ENCODE measurements around the gene TRMT1. TPM values are rescaled to one million over a fixed set of nuclear protein-coding genes. Genes with fewer than 3 reads are reported as not detected.
A peak's percentile ranks its signal among the peaks of the same experiment; 100 is the strongest.

TRMT1 gene
- total RNA-seq, 2 experiments from 2014 or later = 114 TPM

DNA sequence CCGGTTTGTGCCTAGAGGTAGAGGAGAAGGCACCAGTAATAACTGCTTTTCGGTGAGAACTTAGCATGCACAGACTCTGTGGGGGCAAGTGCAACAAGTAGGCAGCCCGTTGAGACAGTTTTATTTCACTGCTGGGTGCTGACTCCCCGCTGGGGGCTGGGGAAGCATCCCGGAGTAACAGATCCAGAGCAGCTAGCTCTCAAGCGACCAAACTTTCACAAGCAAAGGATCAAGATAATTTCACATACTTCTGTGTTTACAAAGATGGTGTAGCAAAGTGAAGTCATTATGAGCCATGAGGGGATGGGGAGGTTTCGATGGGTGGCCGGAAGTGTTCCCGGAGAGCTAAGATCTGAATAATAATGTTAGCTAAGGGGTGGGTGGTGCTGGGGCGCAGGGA is 4.3 kb upstream of the TRMT1 start:
- Mint-ChIP-seq H3K4me1 (peaks cover 42% of the 10 kb centered on the region), H3K9me3 (no peaks in the 10 kb centered on the region), H3K27me3 (no peaks in the 10 kb centered on the region), H3K27ac (peak overlapping the region; percentile 38), H3K4me3 (peak overlapping the region; percentile 43), H3K36me3 (peaks cover 11% of the 10 kb centered on the region)
- no peak for DNase-seq

DNA sequence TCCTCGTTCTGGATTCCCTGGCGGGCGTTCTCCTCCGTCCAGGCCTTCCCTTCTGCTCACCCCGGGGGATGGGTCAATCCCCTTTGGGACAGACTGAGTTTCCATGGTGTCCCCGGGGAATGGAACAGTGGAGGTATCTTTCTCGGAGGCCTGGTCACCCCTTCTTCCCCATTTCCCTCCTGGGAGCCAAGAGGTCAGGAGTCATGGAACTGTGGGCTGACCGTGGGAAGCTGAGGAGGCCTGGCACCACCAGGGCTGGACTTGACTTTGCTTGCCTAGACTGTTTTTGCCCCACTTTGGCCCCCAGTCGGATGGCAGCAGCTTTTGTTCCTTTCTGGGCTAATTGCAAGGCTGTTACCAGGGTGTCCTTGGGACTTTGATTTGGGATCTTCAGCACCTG is 3.5 kb upstream of the TRMT1 start:
- no peak overlapping the region for H3K4me3 Mint-ChIP-seq
- no peak overlapping the region for H3K27ac Mint-ChIP-seq
- no peaks in the 10 kb centered on the region for H3K27me3 Mint-ChIP-seq
- no peak for DNase-seq
- peaks cover 49% of the 10 kb centered on the region for H3K4me1 Mint-ChIP-seq
- H3K9me3 Mint-ChIP-seq = no peaks in the 10 kb centered on the region
- peaks cover 16% of the 10 kb centered on the region for H3K36me3 Mint-ChIP-seq

DNA sequence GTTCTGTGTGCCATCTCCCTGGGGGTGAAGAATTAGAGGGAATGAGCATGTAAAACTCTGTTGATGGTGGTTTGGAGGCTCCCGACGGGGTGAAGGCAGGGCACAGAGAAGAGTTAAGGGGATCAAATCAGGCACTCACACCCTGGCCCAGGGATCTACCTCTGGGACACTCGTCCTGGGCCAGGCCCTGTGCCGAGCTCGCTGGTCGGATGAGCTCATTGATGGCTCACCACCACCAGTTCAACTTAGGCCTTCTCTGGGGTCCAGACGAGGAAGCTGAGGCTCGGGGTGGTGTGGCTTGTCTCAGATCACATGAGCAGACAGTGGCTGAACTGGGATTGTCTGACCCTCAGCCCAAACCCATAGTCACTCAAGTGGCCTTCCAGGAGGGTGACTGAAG is 3.1 kb upstream of the TRMT1 start:
- Mint-ChIP-seq H3K36me3 (peaks cover 16% of the 10 kb centered on the region), H3K27me3 (no peaks in the 10 kb centered on the region), H3K4me1 (peaks cover 50% of the 10 kb centered on the region), H3K4me3 (peak overlapping the region; percentile 84), H3K9me3 (no peaks in the 10 kb centered on the region), H3K27ac (peak overlapping the region; percentile 84)
- no peak for DNase-seq

DNA sequence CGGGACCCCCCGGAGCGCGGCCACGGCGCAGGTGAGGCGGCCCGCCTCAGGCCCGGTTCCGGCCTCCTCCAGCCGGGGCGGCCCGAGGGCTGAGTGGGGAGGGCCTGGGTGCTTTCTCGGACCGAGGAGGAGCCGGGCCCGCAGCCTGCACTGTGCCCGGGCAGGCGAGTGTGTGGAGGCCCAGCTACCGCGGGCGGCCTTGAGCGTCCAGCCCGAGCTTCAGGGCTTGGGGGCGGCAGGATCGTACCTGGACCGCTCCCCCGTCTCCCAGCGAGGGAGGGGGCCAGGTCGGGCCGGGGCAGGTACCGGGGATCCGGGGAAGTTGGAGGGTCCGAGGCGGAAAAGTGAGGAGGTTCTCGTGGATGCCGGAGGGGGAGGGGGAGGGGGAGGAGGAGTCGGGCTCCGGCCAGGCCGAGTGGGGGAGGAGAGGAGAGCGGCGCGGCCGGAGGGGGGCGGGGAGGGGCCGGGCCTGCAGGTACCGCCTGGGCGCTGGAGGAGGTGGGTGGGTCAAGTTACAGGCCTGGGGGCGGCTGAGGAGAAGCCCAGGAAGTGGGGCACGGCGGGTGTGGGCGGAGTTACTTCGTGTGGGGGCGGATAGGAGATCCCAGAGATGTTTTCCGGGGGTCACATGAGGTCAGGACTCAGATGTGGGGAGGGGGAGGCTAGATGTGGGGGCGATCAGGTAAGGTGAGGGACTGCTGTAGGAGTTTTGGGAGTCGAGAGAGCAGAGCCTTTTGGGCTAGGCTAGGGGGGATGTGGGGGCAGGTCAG is 2.1 kb upstream of the TRMT1 start:
- Mint-ChIP-seq H3K9me3 (no peaks in the 10 kb centered on the region), H3K4me1 (peaks cover 51% of the 10 kb centered on the region), H3K4me3 (peak overlapping the region; percentile 84), H3K27ac (peak overlapping the region; percentile 84), H3K27me3 (no peaks in the 10 kb centered on the region), H3K36me3 (peaks cover 18% of the 10 kb centered on the region)
- DNase-seq = peak; percentile 45

DNA sequence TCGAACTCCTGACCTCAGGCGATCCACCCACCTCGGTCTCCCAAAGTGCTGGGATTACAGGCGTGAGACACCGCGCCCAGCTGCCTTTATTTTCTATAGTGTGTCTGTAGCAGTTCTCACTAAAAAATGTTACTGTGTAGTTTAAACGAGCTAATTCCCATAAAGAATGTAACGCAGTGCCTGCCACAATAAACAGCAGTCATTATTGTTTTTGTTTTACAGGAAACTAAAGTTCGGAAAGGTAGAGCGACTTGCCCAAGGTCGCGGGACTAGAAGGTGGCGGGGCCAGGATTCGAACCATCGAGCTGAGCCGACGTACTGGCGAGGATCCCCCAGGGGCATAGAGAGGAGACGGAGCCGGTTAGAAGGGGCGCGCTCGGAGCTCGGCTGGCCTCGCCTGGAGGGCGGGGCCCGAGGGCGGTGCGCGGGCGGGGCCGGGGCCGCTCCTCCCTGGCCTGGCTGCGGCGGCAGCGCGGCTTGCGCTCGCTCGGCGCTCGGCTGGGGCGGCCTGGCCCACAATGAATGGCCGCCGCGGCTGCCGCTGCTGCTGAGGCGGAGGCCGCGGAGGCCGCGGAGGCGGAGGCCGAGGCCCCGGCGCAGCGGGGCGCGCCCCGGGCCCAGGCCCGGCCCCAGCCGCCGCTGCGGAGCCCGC is 1.4 kb upstream of the TRMT1 start, which contains the start of gene NACC1:
TSS of gene NACC1 (plus strand) at position 493 of the 652 bp plus-strand sequence. CDS start 16,944 bp downstream, outside the sequence.
- peaks cover 18% of the 10 kb centered on the region for H3K36me3 Mint-ChIP-seq
- peak; percentile 97 for DNase-seq
- no peaks in the 10 kb centered on the region for H3K9me3 Mint-ChIP-seq
- H3K27me3 Mint-ChIP-seq = no peaks in the 10 kb centered on the region
- peaks cover 48% of the 10 kb centered on the region for H3K4me1 Mint-ChIP-seq
- H3K27ac Mint-ChIP-seq = peak within 1 kb of the TSS; percentile 96
- peak within 1 kb of the TSS; percentile 97 for H3K4me3 Mint-ChIP-seq

DNA sequence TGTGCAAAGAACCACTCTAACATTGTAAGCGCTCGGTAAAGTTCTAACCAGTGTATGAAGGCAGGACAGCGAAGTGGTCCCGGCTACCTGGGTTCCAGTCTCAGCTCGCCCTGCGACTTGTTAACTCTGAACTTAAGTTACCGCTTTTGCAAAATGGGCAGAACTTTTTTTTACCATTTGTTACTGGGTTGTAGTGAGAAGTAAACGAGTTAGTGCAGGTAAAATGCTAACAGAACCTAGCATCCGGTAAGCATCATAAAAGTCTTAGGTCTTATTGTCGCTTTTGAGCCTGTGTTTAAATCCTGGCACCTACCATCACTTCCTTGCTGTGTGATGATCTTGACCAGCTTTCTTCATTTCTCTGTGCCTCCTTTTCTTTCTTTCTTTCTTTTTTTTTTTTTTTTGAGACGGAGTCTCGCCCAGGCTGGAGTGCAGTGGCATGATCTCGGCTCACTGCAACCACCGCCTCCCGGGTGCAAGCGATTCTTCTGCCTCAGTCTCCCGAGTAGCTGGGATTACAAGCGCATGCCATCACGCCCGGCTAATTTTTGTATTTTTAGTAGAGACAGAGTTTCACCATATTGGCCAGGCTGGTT is 734 bp upstream of the TRMT1 start:
- Mint-ChIP-seq H3K36me3 (peaks cover 19% of the 10 kb centered on the region), H3K9me3 (no peaks in the 10 kb centered on the region), H3K4me3 (peak overlapping the region; percentile 97), H3K27me3 (no peaks in the 10 kb centered on the region), H3K27ac (peak overlapping the region; percentile 96), H3K4me1 (peaks cover 42% of the 10 kb centered on the region)
- no peak for DNase-seq

DNA sequence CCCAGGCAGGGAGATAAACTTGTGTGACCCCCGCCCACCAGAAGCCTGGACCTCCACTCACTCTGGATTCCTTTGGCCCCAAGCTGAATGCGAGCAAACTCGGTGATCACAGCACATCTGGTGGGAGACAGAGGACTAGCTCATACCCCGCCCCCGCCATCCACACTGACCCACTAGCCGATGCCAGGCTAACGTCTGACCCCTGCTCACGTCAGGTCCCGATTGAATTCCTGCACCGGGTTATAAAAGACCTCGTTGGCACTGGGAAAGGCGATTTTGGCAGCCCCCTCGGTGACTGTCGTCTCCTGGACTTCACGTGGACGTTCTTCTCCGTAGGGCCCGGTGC is 631 bp downstream of the TRMT1 start:
- H3K9me3 Mint-ChIP-seq = no peaks in the 10 kb centered on the region
- peak overlapping the region; percentile 97 for H3K4me3 Mint-ChIP-seq
- H3K36me3 Mint-ChIP-seq = peaks cover 18% of the 10 kb centered on the region
- no peak for DNase-seq
- no peaks in the 10 kb centered on the region for H3K27me3 Mint-ChIP-seq
- peaks cover 29% of the 10 kb centered on the region for H3K4me1 Mint-ChIP-seq
- H3K27ac Mint-ChIP-seq = peak overlapping the region; percentile 96

DNA sequence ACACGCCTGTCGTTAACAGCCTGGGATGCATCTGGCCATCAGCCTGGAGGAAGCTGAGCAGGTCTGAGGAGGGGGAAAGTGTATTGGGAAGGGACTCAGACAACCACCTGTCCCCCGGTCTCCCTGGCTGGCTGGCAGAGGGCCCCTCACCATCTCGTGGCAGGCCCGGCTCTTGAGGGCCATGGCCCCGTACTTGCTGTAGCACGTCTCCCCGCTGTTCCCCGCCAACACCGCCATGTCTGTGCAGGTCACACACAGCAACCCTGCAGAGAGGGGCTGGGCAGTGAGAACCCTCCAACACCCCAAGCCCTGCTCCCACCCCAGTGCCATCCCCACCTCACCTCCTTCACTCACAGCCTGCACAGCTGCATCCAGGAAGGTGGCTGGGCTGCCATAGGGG is 4.0 kb downstream of the TRMT1 start:
- Mint-ChIP-seq H3K27ac (no peak overlapping the region), H3K4me3 (no peak overlapping the region), H3K9me3 (no peaks in the 10 kb centered on the region), H3K27me3 (no peaks in the 10 kb centered on the region), H3K4me1 (peaks cover 12% of the 10 kb centered on the region), H3K36me3 (peaks cover 17% of the 10 kb centered on the region)
- DNase-seq = no peak

DNA sequence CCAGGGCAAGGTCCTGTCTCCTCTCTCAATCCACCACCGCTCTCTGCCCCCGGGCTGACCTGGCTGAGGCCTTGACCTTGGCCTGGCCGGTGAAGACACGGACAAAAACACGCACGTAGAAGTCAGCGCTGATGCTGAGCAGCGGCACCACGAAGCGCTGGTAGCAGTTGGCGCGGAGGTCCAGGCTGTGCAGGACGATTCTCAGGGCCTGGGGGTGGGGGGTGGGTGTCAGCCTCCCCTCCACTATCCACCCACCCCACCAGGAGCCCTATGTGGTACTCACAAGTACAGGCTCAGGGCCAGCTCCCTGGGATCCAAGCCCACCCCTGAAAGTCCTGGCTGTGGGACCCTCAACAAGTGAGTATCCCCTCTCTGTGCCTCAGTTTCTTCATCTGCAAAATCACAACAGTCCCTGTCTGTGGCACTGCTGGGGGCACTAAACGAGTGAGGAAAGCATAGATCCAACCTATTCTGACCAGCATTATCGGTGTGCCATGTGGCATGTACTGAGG is 6.4 kb downstream of the TRMT1 start:
- peaks cover 10% of the 10 kb centered on the region for H3K36me3 Mint-ChIP-seq
- H3K4me3 Mint-ChIP-seq = no peak overlapping the region
- H3K27ac Mint-ChIP-seq = no peak overlapping the region
- no peak for DNase-seq
- H3K27me3 Mint-ChIP-seq = no peaks in the 10 kb centered on the region
- H3K4me1 Mint-ChIP-seq = peaks cover 10% of the 10 kb centered on the region
- H3K9me3 Mint-ChIP-seq = no peaks in the 10 kb centered on the region

DNA sequence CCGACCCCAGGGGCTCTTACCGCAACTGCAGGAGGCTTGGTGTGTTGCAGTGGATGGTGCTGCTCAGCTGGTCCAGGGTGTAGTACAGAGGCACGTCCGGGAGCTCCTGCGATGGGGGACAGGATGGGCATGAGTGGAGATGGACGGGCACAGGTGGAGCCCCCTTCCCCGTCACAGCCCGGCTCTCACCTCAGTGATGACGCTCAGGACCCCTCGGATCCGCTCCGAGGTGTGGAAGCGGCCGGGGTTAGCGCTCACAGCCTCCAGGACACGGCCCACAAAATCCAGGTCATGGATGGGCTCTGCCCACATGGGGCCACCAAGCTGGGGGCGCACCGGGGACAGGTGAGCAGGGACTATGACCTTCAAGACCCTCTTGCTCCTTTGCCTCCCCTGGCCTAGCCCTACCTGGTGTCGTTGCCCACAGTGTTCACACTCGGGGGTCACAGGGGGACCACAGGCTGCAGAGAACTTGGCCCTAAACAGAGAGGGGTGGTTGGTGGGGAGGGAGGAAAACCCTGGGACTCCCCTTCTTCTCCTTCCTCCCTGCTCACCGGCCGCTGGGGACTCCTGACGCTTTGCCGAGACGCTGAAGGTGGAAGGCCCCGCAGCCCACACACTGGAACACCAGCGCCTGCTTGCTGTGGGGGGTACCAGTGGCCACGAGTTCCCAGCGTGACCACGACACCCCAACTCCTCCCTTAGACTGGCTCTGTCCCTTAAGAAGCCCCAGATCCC is 7.0 kb downstream of the TRMT1 start:
- Mint-ChIP-seq H3K4me3 (no peak overlapping the region), H3K9me3 (no peaks in the 10 kb centered on the region), H3K27me3 (no peaks in the 10 kb centered on the region), H3K27ac (no peak overlapping the region), H3K36me3 (peaks cover 14% of the 10 kb centered on the region), H3K4me1 (peaks cover 12% of the 10 kb centered on the region)
- no peak for DNase-seq

DNA sequence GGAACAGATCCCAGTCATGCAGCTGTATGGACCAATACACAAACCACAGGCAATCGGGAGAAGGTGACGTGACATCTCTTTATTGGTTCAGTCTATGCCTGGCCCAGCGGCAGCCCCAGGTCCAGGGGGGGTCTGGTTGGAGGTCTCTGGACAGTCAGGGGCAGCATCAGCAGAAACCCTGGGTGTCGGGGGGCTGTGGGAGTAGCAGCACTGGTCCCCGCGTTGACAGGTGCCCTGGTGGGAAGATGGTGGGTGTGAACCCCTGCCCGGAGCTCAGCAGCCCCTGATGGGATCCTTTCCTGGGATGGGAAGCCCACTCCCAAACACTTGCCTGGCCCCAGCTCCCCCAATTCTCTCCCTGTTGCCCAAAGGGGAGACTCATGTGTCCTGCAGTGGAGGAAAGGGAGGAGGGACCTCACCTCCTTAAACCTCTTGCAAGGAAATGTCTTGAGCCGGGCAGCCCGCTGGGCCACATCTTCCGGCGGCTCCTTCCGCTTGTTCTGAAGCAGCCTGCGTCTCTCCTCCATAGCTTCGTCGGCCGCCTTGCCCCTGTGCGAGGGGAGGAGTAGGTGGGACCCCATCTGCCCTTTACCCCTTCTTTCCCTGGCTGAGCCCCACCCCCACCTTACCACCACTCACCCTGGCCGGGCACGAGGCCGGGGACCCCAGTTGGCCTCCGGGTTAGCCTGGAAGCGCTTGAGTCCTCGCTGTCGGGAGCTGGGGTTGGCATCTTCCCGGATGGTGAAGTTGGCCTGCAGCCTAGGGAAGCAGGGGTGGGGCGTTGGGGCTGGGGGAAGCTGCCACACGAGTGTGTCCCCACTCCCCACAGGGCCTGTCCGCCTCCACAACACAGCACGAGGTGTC is 11.5 kb downstream of the TRMT1 start:
- H3K36me3 Mint-ChIP-seq = peaks cover 12% of the 10 kb centered on the region

DNA sequence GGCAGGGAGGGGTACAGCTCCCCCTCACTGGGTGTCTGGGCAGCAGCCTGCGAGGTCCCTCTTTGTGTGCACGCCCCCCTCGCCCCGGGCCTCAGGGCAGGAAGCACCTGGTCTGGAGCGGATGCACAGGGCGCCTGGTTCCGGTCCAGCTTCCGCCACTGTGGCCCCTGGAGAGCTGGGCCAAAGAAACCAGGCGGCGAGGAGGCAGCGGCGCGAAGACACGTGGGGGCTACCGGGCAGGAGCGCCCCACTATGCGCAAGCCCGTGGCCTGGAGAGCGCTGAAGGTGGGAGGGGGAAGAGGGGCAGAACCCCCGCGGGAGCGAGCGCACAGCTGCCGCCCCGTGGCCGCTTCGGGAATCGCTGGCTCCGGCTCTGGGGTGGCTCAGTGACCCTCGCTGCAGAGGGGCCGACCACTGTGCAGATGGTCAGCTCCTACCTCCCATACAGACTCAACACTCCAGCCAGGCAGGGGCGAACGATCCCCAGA is 12.1 kb downstream of the TRMT1 start:
- peak overlapping the region; percentile 85 for H3K4me3 Mint-ChIP-seq
- peaks cover 4% of the 10 kb centered on the region for H3K9me3 Mint-ChIP-seq
- peaks cover 28% of the 10 kb centered on the region for H3K4me1 Mint-ChIP-seq
- peaks cover 6% of the 10 kb centered on the region for H3K27me3 Mint-ChIP-seq
- peaks cover 16% of the 10 kb centered on the region for H3K36me3 Mint-ChIP-seq
- DNase-seq = peak; percentile 75
- peak overlapping the region; percentile 80 for H3K27ac Mint-ChIP-seq

More for the DNA sequence above, 11.5 kb downstream of the TRMT1 start:
- peak overlapping the region; percentile 80 for H3K27ac Mint-ChIP-seq
- peaks cover 3% of the 10 kb centered on the region for H3K27me3 Mint-ChIP-seq
- H3K9me3 Mint-ChIP-seq = peaks cover 1% of the 10 kb centered on the region
- peaks cover 24% of the 10 kb centered on the region for H3K4me1 Mint-ChIP-seq
- peak overlapping the region; percentile 85 for H3K4me3 Mint-ChIP-seq
- DNase-seq = peak; percentile 40

DNA sequence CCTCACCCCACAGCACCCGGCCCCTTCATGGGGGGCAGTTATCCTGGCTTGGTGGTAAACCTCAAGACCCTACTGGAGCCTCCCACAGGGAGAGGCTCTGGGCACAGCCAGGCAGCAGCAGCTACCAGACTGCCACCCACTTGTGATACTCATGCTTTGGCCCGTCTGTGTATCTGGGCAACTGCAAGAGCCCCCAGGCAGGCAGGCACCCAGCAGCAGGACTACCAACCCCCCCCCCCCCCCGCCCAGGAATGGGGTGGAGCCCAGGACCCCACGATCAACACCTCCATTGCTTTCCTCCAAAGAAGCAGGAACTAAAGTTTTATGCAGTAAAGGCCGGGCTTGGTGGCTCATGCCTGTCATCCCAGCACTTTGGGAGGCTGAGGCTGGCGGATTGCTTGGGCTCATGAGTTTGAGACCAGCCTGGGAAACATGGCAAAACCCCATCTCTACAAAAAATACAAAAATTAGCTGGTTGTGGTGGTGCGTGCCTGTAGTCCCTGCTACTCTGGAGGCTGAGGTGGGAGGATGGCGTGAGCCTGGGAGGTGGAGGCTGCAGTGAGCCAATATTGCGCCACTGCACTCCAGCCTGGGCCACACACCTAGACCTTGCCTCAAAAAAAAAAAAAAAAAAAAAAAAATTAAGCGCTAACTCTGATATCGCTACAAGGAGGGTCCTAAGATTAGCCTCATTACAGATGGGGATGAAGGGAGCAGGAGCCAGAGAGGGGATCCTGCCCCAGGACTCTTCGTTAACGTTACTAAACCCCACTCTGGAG is 12.8 kb downstream of the TRMT1 start:
- no peak for DNase-seq
- Mint-ChIP-seq H3K27me3 (peaks cover 10% of the 10 kb centered on the region), H3K4me3 (peak overlapping the region; percentile 85), H3K9me3 (peaks cover 4% of the 10 kb centered on the region), H3K36me3 (peaks cover 14% of the 10 kb centered on the region), H3K4me1 (peaks cover 31% of the 10 kb centered on the region), H3K27ac (peak overlapping the region; percentile 80)

All from activated naive CD8-positive, alpha-beta T cell treated with anti-CD3 and anti-CD28 coated beads for 36 hours (primary cell).